Left hindlimb (tissue), 1 donor: ENCODE data around the gene CLEC16A.

Source experiments
- DNase-seq: peaks from one replicate; pipeline ENCODE4 v3.0.0-alpha.2; 2018

CLEC16A gene

GRCh38 chr16:11020792-11021551, 76.6 kb downstream of the CLEC16A start:
- no peak for DNase-seq

GRCh38 chr16:11022002-11022401, 77.6 kb downstream of the CLEC16A start:
- no peak for DNase-seq

GRCh38 chr16:11023262-11024039, 79.1 kb downstream of the CLEC16A start:
- no peak for DNase-seq

GRCh38 chr16:11024333-11025053, 80.1 kb downstream of the CLEC16A start:
- no peak for DNase-seq

GRCh38 chr16:11025120-11025531, 80.8 kb downstream of the CLEC16A start:
- no peak for DNase-seq

GRCh38 chr16:11029948-11030347, 85.6 kb downstream of the CLEC16A start:
- DNase-seq = no peak

GRCh38 chr16:11030990-11031510, 86.7 kb downstream of the CLEC16A start:
- DNase-seq = no peak

GRCh38 chr16:11032000-11032921, 87.9 kb downstream of the CLEC16A start:
- DNase-seq = no peak

- peak; percentile 84 for DNase-seq
Measured at GRCh38 chr16:11032922-11033291, 88.5 kb downstream of the CLEC16A start.

GRCh38 chr16:11033629-11034420, 89.5 kb downstream of the CLEC16A start:
- no peak for DNase-seq

GRCh38 chr16:11034481-11034931, 90.1 kb downstream of the CLEC16A start:
- no peak for DNase-seq

GRCh38 chr16:11035096-11035495, 90.7 kb downstream of the CLEC16A start:
- no peak for DNase-seq

- DNase-seq = no peak
Measured at GRCh38 chr16:11036040-11036439, 91.7 kb downstream of the CLEC16A start.

GRCh38 chr16:11036868-11037410, 92.6 kb downstream of the CLEC16A start:
- no peak for DNase-seq

- no peak for DNase-seq
Measured at GRCh38 chr16:11038305-11038704, 93.9 kb downstream of the CLEC16A start.

GRCh38 chr16:11038777-11039176, 94.4 kb downstream of the CLEC16A start:
- DNase-seq = no peak

GRCh38 chr16:11039726-11040125, 95.4 kb downstream of the CLEC16A start:
- no peak for DNase-seq

GRCh38 chr16:11042191-11042590, 97.8 kb downstream of the CLEC16A start:
- DNase-seq = no peak

- no peak for DNase-seq
Measured at GRCh38 chr16:11045441-11045840, 101.1 kb downstream of the CLEC16A start.

GRCh38 chr16:11045846-11046245, 101.5 kb downstream of the CLEC16A start:
- no peak for DNase-seq

GRCh38 chr16:11046382-11046931, 102.1 kb downstream of the CLEC16A start:
- no peak for DNase-seq
